Progenitor cell of endocrine pancreas (in vitro differentiated cells): ENCODE results near the gene MINAR2. TPM values are rescaled to one million over a fixed set of nuclear protein-coding genes. Genes with fewer than 3 reads are reported as not detected.

ENCODE experiments used
- DNase-seq: peaks from one replicate; pipeline ENCODE4 v3.0.0; 2021; ENCODE audit warnings: low spot score; ENCODE audit not compliant: unreplicated experiment
- H3K27ac Mint-ChIP-seq: 2 replicates; pipeline ENCODE4 v1.8.0; 2021; ENCODE audit warnings: mild to moderate bottlenecking, moderate library complexity, mixed read lengths
- H3K27me3 Mint-ChIP-seq: 2 replicates; pipeline ENCODE4 v1.8.0; 2021; ENCODE audit warnings: mixed read lengths
- H3K36me3 Mint-ChIP-seq: 2 replicates; pipeline ENCODE4 v1.8.0; 2022; ENCODE audit warnings: mixed read lengths; ENCODE audit not compliant: insufficient read depth
- H3K4me1 Mint-ChIP-seq: 2 replicates; pipeline ENCODE4 v1.8.0; 2021; ENCODE audit warnings: low read depth, mixed read lengths
- H3K4me3 Mint-ChIP-seq: 2 replicates; pipeline ENCODE4 v1.8.0; 2021; ENCODE audit warnings: low read depth, mild to moderate bottlenecking, moderate library complexity, mixed read lengths
- H3K9me3 Mint-ChIP-seq: 2 replicates; pipeline ENCODE4 v1.8.0; 2021; ENCODE audit warnings: low read depth, mixed read lengths
- total RNA-seq: library from RNA; stranded (reverse); gene quantifications from 2 replicates; pipeline ENCODE4 v1.2.1, GENCODE V29; 2021
- TF ChIP-seq, protein P1 (sequence below): fragments of 200-600 bp; sonication (generic); IDR thresholded peaks from one replicate; pipeline ENCODE4 v1.5.0; 2021; ENCODE audit warnings: antibody characterized with exemption, mild to moderate bottlenecking; ENCODE audit not compliant: unreplicated experiment

Gene MINAR2
- total RNA-seq, 1 donor from 2014 or later, result 0.24 TPM

GRCh38 chr5:129766798-129767197 lies 18.9 kb downstream of the MINAR2 start:
- no peaks in the 10 kb centered on the region for H3K36me3 Mint-ChIP-seq
- H3K9me3 Mint-ChIP-seq, result no peaks in the 10 kb centered on the region
- no peak overlapping the region for H3K27ac Mint-ChIP-seq
- H3K4me3 Mint-ChIP-seq, result no peak overlapping the region
- TF ChIP-seq, protein P1, sequence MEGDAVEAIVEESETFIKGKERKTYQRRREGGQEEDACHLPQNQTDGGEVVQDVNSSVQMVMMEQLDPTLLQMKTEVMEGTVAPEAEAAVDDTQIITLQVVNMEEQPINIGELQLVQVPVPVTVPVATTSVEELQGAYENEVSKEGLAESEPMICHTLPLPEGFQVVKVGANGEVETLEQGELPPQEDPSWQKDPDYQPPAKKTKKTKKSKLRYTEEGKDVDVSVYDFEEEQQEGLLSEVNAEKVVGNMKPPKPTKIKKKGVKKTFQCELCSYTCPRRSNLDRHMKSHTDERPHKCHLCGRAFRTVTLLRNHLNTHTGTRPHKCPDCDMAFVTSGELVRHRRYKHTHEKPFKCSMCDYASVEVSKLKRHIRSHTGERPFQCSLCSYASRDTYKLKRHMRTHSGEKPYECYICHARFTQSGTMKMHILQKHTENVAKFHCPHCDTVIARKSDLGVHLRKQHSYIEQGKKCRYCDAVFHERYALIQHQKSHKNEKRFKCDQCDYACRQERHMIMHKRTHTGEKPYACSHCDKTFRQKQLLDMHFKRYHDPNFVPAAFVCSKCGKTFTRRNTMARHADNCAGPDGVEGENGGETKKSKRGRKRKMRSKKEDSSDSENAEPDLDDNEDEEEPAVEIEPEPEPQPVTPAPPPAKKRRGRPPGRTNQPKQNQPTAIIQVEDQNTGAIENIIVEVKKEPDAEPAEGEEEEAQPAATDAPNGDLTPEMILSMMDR, result no peak
- no peak for DNase-seq
- peaks cover 4% of the 10 kb centered on the region for H3K27me3 Mint-ChIP-seq
- peaks cover 17% of the 10 kb centered on the region for H3K4me1 Mint-ChIP-seq

DNA sequence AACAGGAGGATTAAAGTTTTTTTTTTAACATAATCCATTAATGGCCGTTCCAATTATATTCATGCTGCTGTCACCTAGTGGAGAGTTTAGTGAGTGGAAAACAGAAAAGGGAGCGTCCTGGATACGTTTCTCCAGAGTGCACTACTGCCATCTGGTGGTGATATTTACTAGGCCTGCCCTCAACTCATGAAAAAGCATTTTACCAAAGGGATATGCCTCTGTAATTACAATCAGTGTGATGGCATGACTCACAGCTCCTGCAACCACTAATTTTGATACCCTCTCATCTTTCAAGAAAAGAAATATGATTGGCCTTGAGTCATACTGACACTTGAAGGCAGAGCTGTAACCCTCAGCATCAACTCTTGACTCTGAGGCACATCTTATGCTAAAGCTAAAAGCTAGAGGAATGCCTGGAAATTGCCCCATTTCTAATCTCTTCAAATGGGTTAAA lies 20.1 kb downstream of the MINAR2 start:
- Mint-ChIP-seq H3K4me3 (peak overlapping the region; percentile 34), H3K9me3 (no peaks in the 10 kb centered on the region), H3K27ac (no peak overlapping the region), H3K4me1 (peaks cover 15% of the 10 kb centered on the region), H3K36me3 (no peaks in the 10 kb centered on the region), H3K27me3 (peaks cover 4% of the 10 kb centered on the region)
- peak; percentile 54 for DNase-seq
- TF ChIP-seq, protein P1, result peak; percentile 100

- TF ChIP-seq, protein P1, result no peak
- DNase-seq, result no peak
- peaks cover 7% of the 10 kb centered on the region for H3K4me1 Mint-ChIP-seq
- H3K27ac Mint-ChIP-seq, result no peak overlapping the region
- H3K27me3 Mint-ChIP-seq, result peaks cover 4% of the 10 kb centered on the region
- H3K9me3 Mint-ChIP-seq, result no peaks in the 10 kb centered on the region
- H3K4me3 Mint-ChIP-seq, result no peak overlapping the region
- H3K36me3 Mint-ChIP-seq, result no peaks in the 10 kb centered on the region
Observed at GRCh38 chr5:129768735-129769134, 20.8 kb downstream of the MINAR2 start.

- Mint-ChIP-seq H3K4me1 (no peaks in the 10 kb centered on the region), H3K9me3 (no peaks in the 10 kb centered on the region), H3K27ac (no peak overlapping the region), H3K36me3 (no peaks in the 10 kb centered on the region), H3K27me3 (peaks cover 4% of the 10 kb centered on the region), H3K4me3 (no peak overlapping the region)
- DNase-seq, result no peak
- TF ChIP-seq, protein P1, result no peak
Observed at GRCh38 chr5:129770024-129770820, 22.3 kb downstream of the MINAR2 start.

DNA sequence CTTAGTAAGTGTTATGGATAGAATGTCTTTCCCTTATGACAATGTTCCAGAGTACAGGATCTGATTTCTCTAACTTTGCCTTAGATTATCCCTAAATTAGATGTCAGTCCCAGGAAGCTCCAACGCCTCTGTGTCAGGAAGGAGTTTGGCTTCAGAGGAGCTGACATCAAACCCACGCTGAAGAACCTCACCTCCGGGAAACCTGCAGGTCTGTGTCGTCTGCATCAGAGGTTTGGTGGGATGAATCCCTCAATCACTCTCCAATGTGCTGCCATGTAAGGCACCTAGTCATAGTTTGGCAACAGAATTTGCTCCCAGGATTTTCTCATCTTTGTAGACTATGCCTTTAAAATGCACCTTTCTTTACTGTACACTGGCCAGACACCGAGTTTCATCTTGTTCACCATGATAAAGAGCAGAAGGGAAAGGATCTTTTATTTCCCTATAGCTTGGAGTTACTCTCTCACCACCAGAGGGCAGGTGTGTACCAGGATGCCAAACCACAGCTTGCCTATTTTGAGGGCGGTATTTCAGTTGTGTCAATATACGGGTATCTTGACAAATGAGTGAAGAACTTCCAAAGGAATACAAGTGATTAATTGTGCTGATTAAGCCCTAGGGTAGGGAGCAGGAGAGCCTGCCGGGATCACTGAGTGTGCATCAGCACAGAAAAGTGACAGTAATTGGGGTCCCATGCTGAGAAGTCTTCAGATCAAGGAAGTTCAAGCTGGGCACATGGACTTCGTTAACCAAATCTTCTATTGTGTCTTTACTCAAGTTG lies 23.4 kb downstream of the MINAR2 start:
- Mint-ChIP-seq H3K4me1 (no peaks in the 10 kb centered on the region), H3K9me3 (no peaks in the 10 kb centered on the region), H3K27me3 (peaks cover 4% of the 10 kb centered on the region), H3K27ac (no peak overlapping the region), H3K4me3 (no peak overlapping the region), H3K36me3 (no peaks in the 10 kb centered on the region)
- TF ChIP-seq, protein P1, result peak; percentile 93
- DNase-seq, result peak; percentile 34
